ENCODE measurements around the gene PCBD1.

The PCBD1 gene

GRCh38 chr10:70931168-70931815 lies 42.9 kb upstream of the PCBD1 start:
- H3K27me3 ChIP-seq (ENCODE audit: insufficient read depth, poor library complexity, severe bottlenecking), result no peaks in the 10 kb centered on the region
- no peak overlapping the region for H3K27ac ChIP-seq (replicated peaks)
- H3K4me3 ChIP-seq (replicated peaks; ENCODE audit: insufficient read depth, low read length), result no peak overlapping the region
- TF ChIP-seq REST (IDR thresholded peaks at IDR 0.05; ENCODE audit: insufficient replicate concordance, low read depth) (no peak), GABPA (IDR thresholded peaks at IDR 0.05; ENCODE audit: low read depth) (no peak), SPI1 (IDR thresholded peaks at IDR 0.05; ENCODE audit: borderline replicate concordance, low read depth) (no peak), POLR2AphosphoS5 (IDR thresholded peaks at IDR 0.05; ENCODE audit: low read depth) (no peak)
- TF ChIP-seq, protein P1, sequence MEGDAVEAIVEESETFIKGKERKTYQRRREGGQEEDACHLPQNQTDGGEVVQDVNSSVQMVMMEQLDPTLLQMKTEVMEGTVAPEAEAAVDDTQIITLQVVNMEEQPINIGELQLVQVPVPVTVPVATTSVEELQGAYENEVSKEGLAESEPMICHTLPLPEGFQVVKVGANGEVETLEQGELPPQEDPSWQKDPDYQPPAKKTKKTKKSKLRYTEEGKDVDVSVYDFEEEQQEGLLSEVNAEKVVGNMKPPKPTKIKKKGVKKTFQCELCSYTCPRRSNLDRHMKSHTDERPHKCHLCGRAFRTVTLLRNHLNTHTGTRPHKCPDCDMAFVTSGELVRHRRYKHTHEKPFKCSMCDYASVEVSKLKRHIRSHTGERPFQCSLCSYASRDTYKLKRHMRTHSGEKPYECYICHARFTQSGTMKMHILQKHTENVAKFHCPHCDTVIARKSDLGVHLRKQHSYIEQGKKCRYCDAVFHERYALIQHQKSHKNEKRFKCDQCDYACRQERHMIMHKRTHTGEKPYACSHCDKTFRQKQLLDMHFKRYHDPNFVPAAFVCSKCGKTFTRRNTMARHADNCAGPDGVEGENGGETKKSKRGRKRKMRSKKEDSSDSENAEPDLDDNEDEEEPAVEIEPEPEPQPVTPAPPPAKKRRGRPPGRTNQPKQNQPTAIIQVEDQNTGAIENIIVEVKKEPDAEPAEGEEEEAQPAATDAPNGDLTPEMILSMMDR (IDR thresholded peaks at IDR 0.05; ENCODE audit: insufficient read depth, low read length), result no peak
- no peak for DNase-seq (ENCODE audit: low read depth in 1 of 2, low spot score in 1 of 2)

DNA sequence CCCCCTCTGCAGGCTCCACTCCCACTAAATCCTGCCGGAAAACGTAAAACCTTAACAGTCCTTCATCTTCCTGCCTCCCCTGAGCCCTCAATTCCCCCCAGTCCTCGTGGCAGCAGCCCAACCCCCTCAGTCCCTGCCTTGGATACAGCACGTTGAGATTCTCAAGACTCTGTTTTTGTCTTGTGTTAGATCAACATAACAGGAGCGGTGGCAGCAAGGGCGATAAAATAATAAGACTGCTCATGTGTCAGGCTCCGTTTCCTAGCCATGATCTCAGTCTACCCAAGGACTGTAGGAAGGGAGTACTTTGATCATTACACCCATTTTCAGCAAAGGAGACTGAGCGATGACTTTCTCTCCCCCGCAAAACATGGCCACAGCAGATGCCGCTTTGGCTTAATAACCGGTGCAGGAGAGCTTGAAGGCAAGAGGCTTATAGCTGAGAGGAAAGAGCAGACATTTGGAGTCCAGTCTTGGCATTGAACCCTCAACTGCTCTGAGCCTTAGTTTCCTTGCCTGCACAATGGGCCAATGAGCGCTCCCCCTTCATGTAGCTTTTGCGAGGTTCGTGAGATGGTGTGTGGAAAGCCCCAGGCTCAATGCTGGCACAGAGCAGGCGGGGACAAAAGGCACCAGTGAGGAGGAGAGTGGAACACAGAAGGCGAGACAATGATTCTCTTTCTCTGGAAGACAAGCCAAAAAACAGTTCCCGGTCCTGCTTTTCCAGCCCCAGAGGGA lies 42.1 kb upstream of the PCBD1 start:
- TF ChIP-seq GABPA (IDR thresholded peaks at IDR 0.05; ENCODE audit: low read depth), result no peak
- TF ChIP-seq SPI1 (IDR thresholded peaks at IDR 0.05; ENCODE audit: borderline replicate concordance, low read depth), result no peak
- no peak for TF ChIP-seq REST (IDR thresholded peaks at IDR 0.05; ENCODE audit: insufficient replicate concordance, low read depth)
- TF ChIP-seq POLR2AphosphoS5 (IDR thresholded peaks at IDR 0.05; ENCODE audit: low read depth), result no peak
- TF ChIP-seq, protein P1 (IDR thresholded peaks at IDR 0.05; ENCODE audit: insufficient read depth, low read length), result no peak
- Histone ChIP-seq H3K27me3 (ENCODE audit: insufficient read depth, poor library complexity, severe bottlenecking) (no peaks in the 10 kb centered on the region), H3K27ac (replicated peaks) (no peak overlapping the region), H3K4me3 (replicated peaks; ENCODE audit: insufficient read depth, low read length) (no peak overlapping the region)
- DNase-seq (ENCODE audit: low read depth in 1 of 2, low spot score in 1 of 2), result no peak

- DNase-seq (ENCODE audit: low read depth in 1 of 2, low spot score in 1 of 2), result no peak
- Histone ChIP-seq H3K27ac (replicated peaks) (no peak overlapping the region), H3K27me3 (ENCODE audit: insufficient read depth, poor library complexity, severe bottlenecking) (no peaks in the 10 kb centered on the region), H3K4me3 (replicated peaks; ENCODE audit: insufficient read depth, low read length) (no peak overlapping the region)
- TF ChIP-seq POLR2AphosphoS5 (IDR thresholded peaks at IDR 0.05; ENCODE audit: low read depth) (no peak), SPI1 (IDR thresholded peaks at IDR 0.05; ENCODE audit: borderline replicate concordance, low read depth) (no peak), REST (IDR thresholded peaks at IDR 0.05; ENCODE audit: insufficient replicate concordance, low read depth) (no peak), GABPA (IDR thresholded peaks at IDR 0.05; ENCODE audit: low read depth) (no peak)
- TF ChIP-seq, protein P1 (IDR thresholded peaks at IDR 0.05; ENCODE audit: insufficient read depth, low read length), result no peak
Observed at GRCh38 chr10:70928140-70928539, 39.8 kb upstream of the PCBD1 start.
